C4-2B (cell line): ENCODE data around the gene ADAT3.

ENCODE experiments used
- H3K27ac ChIP-seq: fragments of 450-650 bp; 2 replicates; pipeline ENCODE4 v1.5.1; 2017
- ZFX ChIP-seq: fragments of 450-650 bp; IDR thresholded peaks from 2 replicates; pipeline ENCODE4 v1.6.1; 2017
- TF ChIP-seq, protein P1 (sequence below): fragments of 450-650 bp; conservative IDR thresholded peaks from 2 replicates; pipeline ENCODE4 v1.5.1; 2017; ENCODE audit warnings: mild to moderate bottlenecking

ADAT3 gene

DNA sequence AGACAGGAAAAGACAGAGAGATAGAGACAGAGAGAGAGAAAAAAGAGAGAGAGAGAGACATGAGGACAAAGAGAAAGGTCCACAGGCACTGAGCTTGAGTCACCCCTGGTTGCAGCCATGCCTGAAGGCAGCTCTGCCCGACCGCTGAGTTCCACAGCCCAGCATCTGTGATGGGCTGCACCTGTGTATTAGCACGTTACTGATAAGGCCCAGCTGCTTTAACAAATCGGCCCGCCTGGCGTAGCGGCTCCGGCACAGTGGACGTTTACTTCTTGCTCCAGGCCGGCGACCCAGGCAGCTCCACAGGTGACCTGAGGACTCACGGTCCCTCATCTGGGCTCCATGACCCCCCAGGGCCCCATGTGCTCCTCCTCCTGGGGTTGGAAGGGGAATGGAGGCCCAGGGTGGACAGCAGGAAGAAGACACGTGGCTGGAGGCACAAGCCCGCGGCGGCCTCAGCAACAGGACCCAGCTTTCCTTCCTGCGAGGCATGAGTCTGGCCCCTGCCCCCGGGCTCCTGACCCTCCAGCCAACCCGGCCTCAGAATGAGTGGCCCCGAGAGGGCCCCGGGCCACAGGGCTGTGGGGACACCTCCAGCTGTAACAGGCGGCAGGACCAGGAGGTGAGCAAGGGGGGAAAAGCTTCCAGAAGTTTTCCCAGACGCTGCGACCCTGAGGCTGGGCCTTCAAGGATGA lies 31.9 kb downstream of the ADAT3 start:
- TF ChIP-seq, protein P1, sequence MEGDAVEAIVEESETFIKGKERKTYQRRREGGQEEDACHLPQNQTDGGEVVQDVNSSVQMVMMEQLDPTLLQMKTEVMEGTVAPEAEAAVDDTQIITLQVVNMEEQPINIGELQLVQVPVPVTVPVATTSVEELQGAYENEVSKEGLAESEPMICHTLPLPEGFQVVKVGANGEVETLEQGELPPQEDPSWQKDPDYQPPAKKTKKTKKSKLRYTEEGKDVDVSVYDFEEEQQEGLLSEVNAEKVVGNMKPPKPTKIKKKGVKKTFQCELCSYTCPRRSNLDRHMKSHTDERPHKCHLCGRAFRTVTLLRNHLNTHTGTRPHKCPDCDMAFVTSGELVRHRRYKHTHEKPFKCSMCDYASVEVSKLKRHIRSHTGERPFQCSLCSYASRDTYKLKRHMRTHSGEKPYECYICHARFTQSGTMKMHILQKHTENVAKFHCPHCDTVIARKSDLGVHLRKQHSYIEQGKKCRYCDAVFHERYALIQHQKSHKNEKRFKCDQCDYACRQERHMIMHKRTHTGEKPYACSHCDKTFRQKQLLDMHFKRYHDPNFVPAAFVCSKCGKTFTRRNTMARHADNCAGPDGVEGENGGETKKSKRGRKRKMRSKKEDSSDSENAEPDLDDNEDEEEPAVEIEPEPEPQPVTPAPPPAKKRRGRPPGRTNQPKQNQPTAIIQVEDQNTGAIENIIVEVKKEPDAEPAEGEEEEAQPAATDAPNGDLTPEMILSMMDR, result no peak
- H3K27ac ChIP-seq, result no peak overlapping the region

DNA sequence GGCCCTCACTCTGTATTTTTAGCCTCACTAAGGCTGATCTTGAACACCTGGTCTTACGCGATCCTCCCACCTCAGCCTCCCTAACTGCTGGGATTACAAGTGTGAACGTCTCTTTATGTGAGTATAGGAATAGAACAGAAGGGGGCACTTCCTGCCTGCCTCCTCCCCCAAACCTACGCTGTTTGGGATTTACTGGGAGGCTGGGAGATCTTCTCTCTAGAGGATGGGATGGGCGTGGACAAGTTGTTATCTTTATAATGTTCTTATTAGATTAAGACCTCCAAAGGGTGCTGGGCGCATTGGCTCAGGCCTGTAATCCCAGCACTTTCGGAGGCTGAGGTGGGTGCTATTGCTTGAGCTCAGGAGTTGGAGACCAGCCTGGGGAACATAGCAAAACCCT lies 32.9 kb downstream of the ADAT3 start:
- H3K27ac ChIP-seq, result no peak overlapping the region
- no peak for TF ChIP-seq ZFX
- TF ChIP-seq, protein P1, result no peak

DNA sequence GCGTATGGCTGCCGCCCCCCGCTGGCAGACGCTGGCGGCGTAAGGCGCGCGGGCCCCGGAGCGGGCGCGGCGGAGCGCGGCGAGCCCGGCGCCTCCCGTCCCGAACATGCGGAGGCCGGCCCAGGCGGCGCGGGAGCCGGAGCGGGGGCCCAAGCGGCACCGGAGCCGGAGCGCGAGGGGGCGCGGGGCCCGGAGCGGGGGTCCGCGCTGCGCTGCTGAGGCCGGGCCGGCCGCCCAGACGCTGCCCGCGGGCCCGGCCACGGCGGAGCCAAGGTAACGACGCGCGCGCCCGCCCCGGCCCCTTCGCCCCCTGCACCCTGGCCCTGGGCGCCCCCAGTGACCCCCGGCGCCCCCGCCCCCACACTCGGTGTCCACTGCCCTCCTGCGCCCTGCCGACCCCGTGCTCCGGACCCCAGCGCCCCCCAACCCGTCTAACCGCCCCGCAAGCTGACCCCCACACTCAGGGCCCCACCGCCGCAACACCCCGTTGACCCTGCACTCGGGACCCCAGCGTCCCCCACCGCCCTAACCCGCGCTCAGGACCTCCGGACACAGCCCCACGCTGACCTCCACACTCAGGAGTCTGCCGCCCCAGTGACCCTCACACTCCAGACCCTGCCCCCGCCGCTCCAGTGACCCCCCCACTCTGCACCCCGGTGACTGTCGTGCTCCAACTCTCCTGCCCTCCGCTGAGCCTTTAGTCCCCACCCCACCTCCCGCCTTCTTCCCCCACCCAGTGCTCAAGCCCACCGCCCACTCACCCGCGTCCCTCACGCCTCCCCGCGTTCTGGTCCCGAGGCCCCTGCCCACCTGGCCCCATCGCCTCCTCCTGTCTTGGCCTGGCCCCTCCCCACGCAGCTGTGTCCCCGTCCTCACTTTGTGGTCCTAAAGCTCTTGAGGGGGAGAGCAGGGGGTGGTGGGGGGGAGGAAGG lies 36.2 kb downstream of the ADAT3 start, which contains the start of gene CSNK1G2:
Gene CSNK1G2 (plus strand): TSS at position 27 of the 932 bp plus-strand sequence. CDS start 28,601 bp downstream, outside the sequence.
- H3K27ac ChIP-seq, result peak within 1 kb of the TSS; percentile 80
- TF ChIP-seq ZFX, result peak; percentile 49; the same call in 1 of the 2 replicates
- TF ChIP-seq, protein P1, result no peak; the same call in 1 of the 2 replicates

DNA sequence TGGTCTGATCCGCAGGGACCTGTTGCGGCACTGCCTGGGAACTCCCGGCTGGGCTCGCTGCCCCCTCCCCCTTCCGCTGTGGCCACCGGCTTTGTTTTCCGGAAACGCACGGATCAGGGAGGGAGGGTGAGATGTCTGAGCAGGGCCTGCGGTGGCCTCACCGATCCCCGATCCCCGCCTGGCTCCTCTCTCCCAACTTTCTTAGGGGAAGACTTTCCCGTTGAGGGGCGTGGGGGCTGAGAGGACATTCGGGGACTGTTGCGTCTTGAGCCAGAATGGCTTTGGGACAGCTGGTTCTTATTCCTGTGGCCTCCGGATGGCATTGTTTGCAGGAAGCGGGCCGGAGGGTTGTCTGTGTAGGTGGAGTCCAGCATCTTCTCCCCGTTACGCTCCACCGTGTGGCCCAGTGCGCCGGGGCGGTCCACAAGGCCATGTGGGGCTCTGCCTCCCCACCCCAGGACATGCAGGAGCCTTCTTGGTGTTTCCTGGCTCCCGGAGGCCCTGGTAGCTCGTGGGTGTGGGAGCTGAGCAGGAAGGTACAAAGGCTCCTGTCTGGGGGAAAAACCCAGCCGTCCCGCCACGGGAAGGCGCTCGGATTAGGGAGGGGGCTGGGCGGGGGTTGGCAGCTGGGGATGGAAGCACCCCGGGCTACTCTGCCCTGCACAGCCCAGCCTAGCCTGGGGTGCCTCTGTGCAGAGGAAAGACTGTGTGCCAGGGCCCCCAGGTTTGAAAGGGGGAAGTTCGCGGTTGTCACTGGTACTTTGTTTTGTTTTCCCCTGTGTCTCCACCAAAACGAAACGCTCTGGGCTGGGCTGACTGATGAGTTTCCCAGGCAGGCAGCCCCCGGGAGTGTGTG lies 37.1 kb downstream of the ADAT3 start:
- peak overlapping the region; percentile 80 for H3K27ac ChIP-seq
- TF ChIP-seq, protein P1, result no peak
- peak; percentile 63; the same call in 1 of the 2 replicates for TF ChIP-seq ZFX

DNA sequence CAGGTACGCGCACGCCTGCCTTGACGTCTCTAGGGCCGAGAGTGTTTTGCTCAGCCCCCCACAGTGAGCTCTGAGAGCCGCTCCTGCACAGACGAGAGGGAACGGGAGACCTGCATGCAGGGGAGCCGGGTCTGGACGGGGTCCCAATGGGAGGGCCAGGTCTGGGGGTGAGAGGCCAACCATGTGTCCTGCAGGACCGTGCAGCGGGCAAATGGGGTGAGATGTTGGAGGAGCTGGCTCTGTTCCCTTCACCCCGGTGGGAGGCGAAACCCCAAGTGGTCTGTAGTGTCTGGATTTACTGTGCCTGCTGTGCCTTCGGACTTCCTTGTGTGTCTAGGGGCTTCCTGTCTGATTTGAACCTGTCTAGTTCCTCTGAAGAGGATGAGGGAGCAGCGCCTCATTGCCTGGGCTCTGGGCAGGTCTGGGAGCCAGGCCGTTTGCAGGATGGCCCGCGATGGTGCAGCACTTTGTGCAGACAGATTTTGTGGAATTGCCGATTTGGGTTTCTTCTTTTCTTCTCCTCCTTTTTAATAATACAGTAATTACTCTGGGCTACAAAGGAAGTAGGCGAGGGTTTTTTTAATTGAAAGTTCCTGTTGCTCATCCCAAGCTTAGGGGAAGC lies 37.8 kb downstream of the ADAT3 start:
- TF ChIP-seq ZFX, result no peak
- TF ChIP-seq, protein P1, result no peak
- H3K27ac ChIP-seq, result peak overlapping the region; percentile 80

DNA sequence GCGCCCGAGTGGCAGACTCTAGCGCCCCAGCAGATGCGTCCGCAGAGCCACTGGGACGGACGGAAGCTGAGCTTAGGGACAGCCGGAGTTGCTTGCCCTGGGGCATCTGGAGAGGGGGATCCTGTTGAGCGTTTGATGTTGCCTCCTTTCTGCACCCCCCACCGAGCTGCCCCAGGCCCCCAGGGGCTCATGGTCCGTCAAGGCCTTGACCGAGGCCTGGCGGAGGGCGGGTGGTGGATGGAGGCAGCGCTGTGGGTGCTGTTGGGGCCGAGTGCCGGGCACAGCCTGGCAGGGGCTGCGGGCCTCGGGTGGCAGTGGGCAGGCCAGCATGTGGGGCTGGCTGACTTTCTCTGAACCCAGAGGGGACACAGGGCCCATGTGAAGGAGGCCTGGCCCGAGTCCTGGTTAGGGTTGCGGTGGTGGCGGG lies 38.5 kb downstream of the ADAT3 start:
- peak overlapping the region; percentile 4; the same call in 1 of the 2 replicates for H3K27ac ChIP-seq
- no peak for TF ChIP-seq ZFX
- TF ChIP-seq, protein P1, result no peak
